IPS-NIHi11 (cell line): Measurements from ENCODE around the gene RPL36A.

Source experiments
- DNase-seq: peaks from one replicate; pipeline ENCODE4 v3.0.0; 2012; ENCODE audit warnings: mixed read lengths, low spot score

RPL36A gene

GRCh38 chrX:101390664-101391525, at the start of gene RPL36A:
RPL36A (plus strand) TSS chrX:101391011; CDS start chrX:101391044, 33 bp downstream.
- DNase-seq = peak; percentile 81

GRCh38 chrX:101347859-101348451, 42.9 kb upstream of the RPL36A start:
- DNase-seq = peak; percentile 28

DNA sequence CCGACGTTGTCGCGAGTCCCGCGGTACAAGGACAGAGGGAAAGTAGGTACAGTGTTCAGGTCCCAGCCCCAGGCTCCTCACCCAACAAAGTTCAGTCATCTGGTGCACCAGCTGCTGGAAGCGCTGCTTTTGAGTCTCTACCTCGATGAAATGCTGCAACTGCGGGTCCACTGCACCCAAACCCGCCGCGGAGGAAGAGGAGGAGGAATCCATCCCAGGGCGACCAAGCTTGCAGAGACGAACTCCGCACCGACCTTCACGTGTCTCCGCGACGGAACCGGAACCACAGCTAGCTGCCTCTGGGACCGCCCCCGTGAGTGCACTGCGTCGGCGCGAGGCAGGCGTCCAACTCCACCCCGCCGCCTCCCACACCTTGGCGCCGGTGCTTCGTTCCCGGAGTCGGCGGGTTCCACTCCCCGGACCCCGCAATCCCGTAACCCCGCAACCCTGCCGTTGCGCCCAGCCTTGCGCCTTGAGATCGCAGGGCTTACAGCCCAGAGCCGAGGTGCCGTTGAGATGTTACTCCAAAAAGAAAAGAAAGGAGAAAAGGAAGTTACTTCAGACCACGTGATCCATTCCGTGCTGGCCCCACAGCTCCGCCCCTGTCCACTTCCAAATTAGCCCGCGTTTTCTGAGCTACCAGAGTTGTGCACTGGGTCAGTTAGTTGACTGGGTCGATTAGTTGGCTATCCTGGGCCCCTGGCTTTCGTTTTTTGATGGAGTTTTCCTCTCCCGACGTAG, 42.2 kb upstream of the RPL36A start, which contains the start of gene TIMM8A:
TIMM8A (minus strand) TSS at position 291 of the 741 bp plus-strand sequence; CDS start at position 213, 78 bp downstream.
- DNase-seq = peak; percentile 86

DNA sequence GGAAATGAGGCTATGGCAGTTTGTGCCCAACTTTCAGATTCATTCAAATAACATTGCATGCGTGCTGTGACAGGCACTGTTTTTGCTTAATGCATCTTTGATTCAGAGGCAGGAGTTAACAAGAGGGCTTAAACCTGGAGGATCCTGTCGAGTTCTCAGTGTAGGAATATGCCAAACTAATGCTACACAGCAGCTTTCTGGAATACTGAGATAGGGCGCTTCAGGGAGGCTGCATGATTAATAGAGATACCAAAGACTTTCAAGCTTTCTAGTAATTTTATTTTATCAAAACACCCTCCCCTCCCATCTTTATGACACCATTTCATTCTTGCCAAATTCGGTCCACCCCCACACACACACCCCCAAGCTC, 41.6 kb upstream of the RPL36A start:
- no peak for DNase-seq

- peak; percentile 5 for DNase-seq
These were observed 33.5 kb upstream of the RPL36A start for GRCh38 chrX:101357166-101357795.

DNA sequence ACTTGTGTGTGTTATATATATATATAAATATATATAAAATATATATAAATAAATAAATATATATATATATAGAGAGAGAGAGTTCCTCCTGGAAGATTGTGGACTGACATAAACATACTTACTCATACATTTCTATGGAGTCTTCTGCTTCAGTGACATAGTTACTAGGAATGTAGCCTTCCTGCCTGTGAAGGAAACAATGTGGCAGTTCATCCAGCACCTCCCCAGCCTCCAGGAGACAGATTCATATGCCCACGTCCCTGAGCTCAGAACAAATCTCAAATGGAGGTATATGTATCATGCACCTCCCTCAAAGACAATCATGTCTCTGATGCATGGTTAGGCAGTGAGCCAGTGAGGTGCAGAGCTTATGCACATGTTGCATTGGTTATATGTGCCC, 30.8 kb upstream of the RPL36A start:
- DNase-seq = no peak

GRCh38 chrX:101360390-101360789, 30.4 kb upstream of the RPL36A start:
- DNase-seq = no peak

- DNase-seq = no peak
These were observed 28.7 kb upstream of the RPL36A start for GRCh38 chrX:101362116-101362515.

- no peak for DNase-seq
These were observed 28.1 kb upstream of the RPL36A start for GRCh38 chrX:101362757-101363156.

GRCh38 chrX:101365301-101365795, 25.5 kb upstream of the RPL36A start:
- DNase-seq = no peak

DNA sequence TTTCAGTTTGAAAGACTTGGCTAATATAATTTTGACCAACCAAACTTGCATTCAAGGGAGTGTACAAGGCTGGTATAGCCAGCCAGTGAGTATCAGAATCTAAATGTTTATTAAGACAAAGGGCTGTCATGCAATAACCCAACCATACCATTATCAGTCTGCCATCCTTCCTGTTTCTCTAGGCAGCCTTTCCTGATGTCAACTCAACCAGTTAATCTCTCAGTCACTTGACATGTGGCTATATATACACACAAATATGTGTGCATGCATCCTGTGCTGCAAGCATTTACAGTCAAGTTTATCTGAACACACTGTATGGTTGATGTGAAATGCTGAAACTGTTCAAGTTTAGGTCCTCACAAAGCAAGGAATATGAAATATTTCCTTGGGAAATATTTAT, 22.0 kb upstream of the RPL36A start:
- DNase-seq = no peak

DNA sequence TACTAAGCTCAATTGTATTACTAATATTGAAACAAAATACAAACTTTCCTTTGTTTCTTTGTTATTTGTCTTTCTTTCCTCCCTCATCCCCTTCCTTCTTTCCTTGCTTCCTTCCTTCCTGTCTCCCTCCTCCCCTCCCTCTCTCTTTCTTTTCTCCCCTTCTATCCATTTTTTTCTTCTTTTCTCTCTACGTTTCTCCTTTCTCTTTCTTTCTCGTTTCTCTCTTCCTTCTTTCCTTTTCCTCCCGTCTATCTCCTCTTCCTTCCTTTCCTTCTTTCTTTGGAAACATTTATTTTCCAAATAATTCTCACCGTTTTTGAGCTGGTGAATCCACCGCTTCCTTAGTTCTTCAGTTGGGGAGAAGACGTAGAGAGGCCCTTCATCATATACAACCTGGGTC, 21.1 kb upstream of the RPL36A start:
- no peak for DNase-seq

GRCh38 chrX:101370888-101371504, 19.8 kb upstream of the RPL36A start:
- no peak for DNase-seq

DNA sequence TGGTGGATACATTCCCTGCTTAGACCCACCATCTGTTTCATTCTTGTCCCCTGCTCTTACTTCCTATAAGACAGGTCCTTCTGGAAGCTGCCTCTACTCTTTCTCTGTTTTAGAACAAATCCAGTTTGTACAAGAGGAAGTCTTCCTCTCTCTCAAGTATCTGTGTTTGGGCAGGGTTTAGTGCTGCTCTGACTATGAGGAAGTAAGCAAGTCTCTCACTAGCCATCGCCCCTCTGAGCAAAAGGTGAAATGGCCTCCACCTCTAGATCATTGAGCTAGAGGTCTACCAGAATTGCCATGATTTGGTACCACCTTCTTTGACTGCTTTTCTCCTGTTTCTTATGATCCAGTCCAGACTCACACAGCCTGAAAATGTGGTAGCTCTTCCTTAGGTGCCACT, 13.3 kb upstream of the RPL36A start:
- DNase-seq = no peak

GRCh38 chrX:101383679-101384205, 7.1 kb upstream of the RPL36A start:
- no peak for DNase-seq

GRCh38 chrX:101385026-101385684, 5.7 kb upstream of the RPL36A start:
- no peak for DNase-seq

- DNase-seq = no peak
These were observed 4.8 kb upstream of the RPL36A start, which contains the start of gene BTK for GRCh38 chrX:101385795-101386541. BTK (minus strand) TSS chrX:101386191; CDS start chrX:101375284, 10,907 bp downstream.

GRCh38 chrX:101386542-101386885, 4.3 kb upstream of the RPL36A start:
- no peak for DNase-seq

- DNase-seq = no peak
These were observed 2.2 kb upstream of the RPL36A start for GRCh38 chrX:101388604-101389003.

GRCh38 chrX:101391831-101392230, 1.0 kb downstream of the RPL36A start:
- no peak for DNase-seq
